Pulmonary artery endothelial cell (primary cell): ENCODE measurements around the gene PUDP. TPM values are rescaled to one million over a fixed set of nuclear protein-coding genes. Genes with fewer than 3 reads are reported as not detected.
A peak's percentile ranks its signal among the peaks of the same experiment; 100 is the strongest.
"Not testable (repeated sequence)": the region's sequence is repeated elsewhere in the genome, so short reads cannot be mapped to it uniquely, and the experiment has no call there.

Source experiments
- DNase-seq: peaks from one replicate; pipeline ENCODE4 v3.0.0-alpha.2; 2011; ENCODE audit warnings: low read depth, low spot score
- total RNA-seq: library from RNA; depleted of rRNA; stranded (reverse); fragments of >200 nt; gene quantifications from 2 replicates; pipeline ENCODE4 v1.2.3, GENCODE V29; 2014

PUDP gene
- 7.3 and 7.4 TPM in 2 replicates for total RNA-seq

DNA sequence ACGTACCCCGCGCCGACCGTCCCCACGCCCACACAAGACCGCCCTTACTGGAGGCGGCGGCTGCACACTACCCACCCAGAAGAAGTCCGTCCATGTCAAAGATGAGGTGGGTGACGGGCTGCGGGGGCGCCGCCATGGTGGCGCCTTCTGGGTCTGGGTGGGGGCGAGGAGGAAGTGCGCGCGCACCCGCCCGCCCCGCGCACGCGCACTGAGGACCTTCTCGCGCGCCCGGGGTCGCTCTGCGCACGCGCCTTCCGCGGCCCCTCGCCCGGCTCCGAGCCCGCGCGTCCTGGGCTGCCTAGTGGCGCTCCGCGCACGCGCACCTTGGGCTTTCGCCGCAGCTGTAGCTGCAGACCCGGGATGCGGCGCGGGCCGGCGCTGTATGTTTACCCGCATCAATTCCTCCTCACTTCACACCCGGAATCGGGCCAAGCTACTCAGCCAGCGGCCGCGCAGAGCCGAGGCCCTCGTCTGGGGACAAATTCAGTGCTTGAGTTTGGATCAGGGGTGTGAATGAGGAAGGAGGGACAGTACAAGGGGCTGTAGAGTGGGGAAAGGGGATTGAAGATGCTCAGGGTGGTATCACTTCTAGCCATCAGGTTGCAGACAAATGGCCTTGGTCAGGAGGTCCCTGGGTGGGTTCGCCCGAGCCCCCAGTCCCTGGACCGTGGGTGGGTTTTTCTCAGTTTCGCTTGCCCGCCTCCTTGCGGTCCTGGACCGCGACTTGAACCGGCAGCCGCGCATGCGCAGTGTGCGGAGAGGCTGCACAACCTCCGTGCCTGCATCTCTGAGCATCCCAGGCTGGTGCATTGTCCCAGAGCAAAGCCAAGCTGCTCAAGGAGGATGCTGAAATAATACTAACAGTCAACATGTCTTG is at the start of gene PUDP:
TSS of gene PUDP (minus strand) at position 176 of the 877 bp plus-strand sequence. CDS start at position 136, 40 bp downstream.
- DNase-seq: peak; percentile 35

- no peak for DNase-seq
Measured at GRCh38 chrX:7194606-7195005, 46.7 kb upstream of the PUDP start.

DNA sequence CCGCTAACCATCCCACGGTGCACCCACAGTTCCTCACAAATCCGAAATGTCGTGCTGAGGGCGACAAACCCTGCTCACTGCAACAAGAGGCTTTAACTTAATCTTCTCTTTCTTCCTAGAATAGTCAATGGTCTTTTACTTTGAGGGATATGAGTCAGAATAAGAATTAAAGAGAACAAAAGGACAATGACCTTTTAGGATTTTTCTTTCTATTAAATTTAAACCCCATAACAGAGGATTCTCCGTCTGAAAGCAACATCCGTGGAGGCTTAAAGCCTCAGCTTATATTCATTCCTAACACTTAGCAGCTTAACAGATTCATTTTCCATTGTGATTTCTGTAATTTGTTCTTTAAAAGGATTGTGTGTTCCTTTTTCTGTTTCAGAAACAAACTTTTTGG is 44.9 kb upstream of the PUDP start:
- no peak for DNase-seq

DNA sequence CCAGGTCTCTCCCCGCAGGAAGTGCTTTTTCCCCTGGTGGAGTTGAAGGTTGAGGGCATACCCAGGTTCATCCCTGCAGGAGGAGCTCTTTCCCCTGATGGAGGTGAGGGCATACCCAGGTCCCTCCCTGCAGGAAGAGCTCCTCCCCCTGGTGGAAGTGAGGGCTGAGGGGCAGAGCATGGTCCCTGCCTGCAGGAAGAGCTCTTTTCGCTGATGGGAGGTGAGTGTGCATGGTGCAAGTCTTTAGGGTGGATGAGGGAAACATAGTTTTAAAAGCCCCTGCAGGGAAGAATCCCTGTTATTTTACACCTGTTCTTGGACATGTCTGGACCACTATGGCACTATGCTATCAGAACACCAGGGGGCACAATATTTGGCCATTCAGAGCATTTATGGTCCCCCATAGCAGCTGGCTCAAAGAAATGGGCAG is 43.7 kb upstream of the PUDP start:
- DNase-seq: no peak

GRCh38 chrX:7190157-7190556 is 42.2 kb upstream of the PUDP start:
- DNase-seq: no peak

- DNase-seq: no peak
Measured at GRCh38 chrX:7188672-7189071, 40.7 kb upstream of the PUDP start.

- DNase-seq: no peak
Measured at GRCh38 chrX:7184816-7185215, 36.9 kb upstream of the PUDP start.

- DNase-seq: no peak
Measured at GRCh38 chrX:7179446-7179845, 31.5 kb upstream of the PUDP start.

DNA sequence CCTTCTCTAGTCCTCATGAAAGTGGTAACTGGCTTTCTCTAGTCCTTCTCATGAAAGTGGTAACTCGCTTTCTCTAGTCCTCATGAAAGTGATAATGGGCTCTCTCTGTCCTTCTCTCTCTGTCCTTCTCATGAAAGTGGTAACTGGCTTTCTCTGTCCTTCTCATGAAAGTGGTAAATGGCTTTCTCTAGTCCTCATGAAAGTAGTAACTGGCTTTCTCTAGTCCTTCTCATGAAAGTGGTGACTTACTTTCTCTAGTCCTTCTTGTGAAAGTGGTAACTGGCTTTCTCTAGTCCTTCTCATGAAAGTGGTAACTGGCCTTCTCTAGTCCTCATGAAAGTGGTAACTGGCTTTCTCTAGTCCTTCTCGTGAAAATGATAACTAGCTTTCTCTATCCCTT is 30.9 kb upstream of the PUDP start:
- DNase-seq: not testable (repeated sequence)

GRCh38 chrX:7170898-7171297 is 22.9 kb upstream of the PUDP start:
- no peak for DNase-seq

GRCh38 chrX:7169627-7170026 is 21.7 kb upstream of the PUDP start:
- DNase-seq: no peak

- no peak for DNase-seq
Measured at GRCh38 chrX:7168371-7168770, 20.4 kb upstream of the PUDP start.

- DNase-seq: no peak
Measured at GRCh38 chrX:7164174-7164573, 16.2 kb upstream of the PUDP start.

DNA sequence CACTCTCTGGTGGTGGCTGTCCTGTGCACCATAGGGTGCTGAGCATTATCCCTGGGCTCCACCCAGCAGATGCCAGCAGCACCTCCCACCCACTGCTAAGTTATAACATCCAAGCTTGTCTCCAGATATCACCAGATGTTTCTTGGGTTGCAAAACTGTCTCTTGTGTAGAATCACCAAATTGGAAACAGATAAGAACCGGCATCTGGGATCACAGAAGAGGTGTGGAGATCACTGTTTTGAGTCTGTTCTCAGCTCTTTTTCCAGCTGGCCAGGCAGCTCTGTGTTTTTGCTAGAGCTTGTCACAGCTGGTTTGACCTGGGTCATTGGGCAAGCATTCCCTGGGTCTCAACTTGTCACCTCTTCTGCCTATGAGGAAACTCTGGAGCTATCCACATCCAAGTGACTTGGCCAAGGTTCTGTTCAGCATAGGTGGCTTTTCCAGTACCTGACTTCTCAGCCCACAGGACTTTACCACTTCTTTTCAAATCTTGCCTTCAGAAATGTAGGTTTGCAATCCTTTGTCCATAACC is 15.3 kb upstream of the PUDP start:
- DNase-seq: no peak

DNA sequence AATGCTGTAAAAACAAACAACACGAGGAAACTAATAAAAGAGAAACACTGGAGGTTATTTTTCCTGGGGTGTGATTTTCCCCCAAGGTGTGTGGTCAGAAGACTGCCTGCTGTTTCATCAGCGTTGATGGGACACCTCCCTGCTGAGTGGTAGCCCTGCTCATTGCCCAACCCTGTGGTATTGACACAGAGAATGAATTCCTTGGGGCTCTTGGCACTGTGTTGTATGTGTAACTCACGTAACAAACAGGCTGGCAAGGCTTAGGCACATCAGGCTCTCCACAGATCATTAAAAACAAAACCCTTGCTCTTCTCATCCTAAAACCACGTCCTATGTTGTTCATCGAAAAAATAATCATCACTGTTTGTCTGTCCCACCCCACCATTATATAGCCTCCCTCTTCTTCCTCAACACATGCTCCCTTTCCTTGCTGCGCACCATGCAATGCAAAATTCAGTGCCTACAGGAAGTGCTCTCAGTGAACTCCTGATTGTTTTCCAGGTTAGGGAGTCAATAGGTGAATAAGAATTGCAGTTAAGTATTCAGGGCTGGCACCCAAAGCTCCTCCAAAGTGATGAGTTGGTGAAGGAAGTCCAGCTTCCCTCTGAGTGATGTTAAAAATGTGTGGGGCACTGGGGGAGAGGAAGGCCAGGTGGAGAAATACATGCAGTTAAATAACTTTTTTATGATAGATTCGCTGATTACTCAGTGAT is 11.4 kb upstream of the PUDP start:
- no peak for DNase-seq

GRCh38 chrX:7158468-7158990 is 10.6 kb upstream of the PUDP start:
- no peak for DNase-seq

DNA sequence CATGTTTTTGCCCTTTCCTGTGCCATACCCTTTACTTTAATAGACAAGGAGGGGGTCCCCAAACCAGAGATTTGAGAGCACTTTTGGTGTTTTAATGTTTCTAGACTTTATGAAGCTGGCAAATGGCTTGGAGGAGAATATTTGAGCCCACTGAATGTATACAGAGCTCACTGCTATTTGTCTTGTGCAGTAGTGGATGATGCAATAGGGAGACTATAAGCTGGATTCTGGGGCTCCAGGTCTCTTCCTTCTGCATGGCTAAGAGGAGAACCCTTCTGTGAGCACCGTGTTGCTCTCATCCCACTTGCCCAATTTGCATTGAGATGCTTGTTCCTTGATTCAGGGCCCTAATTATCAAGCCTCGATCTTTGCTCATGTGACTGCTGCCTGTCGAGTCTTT is 8.9 kb upstream of the PUDP start:
- DNase-seq: no peak

- DNase-seq: no peak
Measured at GRCh38 chrX:7155163-7155562, 7.2 kb upstream of the PUDP start.

DNA sequence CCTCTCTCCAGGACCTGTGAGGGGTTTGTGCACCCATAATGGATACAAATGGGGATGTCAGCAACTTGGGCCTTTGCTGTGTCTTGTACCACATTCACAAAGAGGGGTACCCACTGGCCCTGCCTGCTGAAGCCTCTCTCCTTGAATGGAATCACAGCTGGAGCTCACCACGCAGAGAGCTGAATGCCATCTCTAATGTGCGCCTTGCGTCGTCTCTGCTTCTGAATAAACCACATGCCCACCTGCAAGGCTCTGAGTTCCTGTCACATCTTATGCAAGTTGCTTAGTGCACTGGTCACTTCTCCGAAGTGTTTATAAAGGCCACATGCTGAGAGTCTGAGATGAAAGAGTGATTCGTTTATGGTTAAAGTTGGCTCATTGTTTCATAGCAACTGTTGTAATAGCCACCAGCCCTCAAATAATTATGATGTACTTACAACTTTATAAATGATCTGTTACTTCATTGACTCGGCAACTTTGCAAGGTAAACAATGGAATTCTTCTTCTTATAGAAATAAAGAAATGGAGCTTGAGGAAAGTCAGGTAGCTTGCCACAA is 6.2 kb upstream of the PUDP start:
- no peak for DNase-seq

DNA sequence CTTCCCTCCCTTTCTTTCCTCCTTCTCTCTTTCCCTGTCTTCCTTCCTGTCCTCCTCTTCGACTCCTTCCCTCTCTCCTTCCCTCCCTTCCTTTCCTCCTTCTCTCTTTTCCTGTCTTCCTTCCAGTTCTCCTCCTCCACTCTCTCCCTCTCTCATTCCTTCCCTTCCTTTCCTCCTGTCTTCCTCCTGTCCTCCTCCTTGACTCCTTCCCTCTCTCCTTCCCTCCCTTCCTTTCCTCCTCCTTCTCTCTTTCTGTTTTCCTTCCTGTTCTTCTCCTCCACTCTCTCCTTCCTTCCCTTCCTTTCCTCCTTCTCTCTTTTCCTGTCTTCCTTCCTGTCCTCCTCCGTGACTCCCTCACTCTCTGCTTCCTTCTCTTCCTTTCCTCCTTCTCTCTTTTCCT is 5.3 kb upstream of the PUDP start:
- DNase-seq: no peak

DNA sequence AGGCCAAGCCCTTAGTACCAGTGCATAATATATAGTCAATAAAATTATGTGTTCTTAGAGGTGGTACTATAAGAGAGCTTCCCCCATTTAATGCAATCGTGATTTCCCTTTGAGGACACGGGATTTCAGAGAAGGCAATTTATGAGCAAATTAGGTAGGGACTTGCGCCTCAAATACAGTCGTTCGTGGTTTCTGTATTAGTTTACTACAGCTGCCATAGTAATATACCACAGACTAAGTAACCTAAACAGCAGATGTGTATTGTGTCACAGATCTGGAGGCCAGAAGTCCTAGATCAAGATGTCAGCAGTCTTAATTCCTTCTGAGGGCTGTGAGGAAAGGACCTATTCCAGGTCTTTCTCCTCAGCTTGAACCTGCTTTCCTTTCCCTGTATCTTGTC is 1.5 kb upstream of the PUDP start:
- no peak for DNase-seq

GRCh38 chrX:7147413-7147977 is 458 bp downstream of the PUDP start, which contains the start of gene STS:
Gene STS (plus strand): TSS chrX:7147712. CDS start chrX:7253200, 105,488 bp downstream.
- no peak for DNase-seq
